NCI-H146 treated with DMSO at 0.1 percent for 48 hours (cell line): Measurements from ENCODE around the gene CNBD2.
A peak's percentile ranks its signal among the peaks of the same experiment; 100 is the strongest.
"Not testable (repeated sequence)": the region's sequence is repeated elsewhere in the genome, so short reads cannot be mapped to it uniquely, and the experiment has no call there.

ENCODE experiments used
- DNase-seq: peaks from one replicate; lab custom pipeline; 2025; ENCODE audit not compliant: unreplicated experiment; lab: John Stamatoyannopoulos, UW

Gene CNBD2

DNA sequence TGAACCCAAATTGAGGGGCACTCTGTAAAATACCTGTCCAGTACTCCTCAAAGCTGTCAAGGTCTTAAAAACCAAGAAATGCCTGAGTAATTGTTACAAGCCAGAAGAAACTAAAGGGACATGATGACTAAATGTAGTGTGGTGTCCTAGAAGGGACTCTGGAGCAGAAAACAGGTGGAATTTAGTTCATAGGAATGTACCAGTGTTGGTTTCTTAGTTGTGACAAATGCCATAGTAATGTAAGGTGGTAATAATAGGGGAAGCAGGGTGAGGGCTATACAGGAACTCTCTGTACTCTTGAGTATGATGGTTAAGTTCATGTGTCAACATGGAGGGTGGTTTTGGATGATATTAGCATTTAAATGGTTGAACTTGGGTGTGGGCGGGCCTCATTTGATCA is 92.3 kb downstream of the CNBD2 start:
- DNase-seq = no peak

DNA sequence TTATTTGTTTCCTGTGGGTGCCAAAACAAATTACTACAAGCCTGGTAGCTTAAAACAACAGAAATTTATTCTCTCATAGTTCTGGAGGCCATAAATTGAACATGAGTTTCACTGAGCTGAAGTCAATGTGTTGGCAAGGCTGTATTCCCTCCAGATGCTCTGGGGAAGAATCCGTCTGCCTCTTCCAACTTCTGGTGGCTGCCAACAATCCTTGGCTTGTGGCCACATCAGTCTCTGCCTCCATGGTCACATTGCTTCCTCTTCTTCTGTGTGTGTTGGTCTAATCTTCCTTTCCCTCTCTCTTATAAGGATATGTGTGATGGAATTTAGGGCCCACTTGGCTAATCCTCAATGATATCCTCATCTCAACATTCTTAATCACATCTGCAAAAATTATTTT is 93.4 kb downstream of the CNBD2 start:
- no peak for DNase-seq

DNA sequence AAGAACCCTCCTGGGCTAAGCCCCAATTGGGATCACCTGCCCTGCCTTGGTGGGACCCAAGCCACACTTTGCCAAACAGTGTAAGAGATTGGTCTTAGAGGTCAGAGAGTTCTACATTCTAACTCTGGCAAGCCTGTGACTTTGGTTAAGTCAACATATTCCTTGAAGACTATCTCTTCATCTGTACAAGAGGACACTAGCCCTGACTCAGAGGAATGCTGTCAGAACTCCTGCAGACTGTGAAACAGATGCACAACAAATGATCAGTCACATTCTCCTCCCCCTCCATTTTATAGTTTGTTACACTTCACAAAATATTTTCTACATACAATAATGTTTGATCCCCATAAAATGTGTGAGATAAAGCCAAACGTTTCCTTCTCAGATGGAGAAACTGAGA is 94.4 kb downstream of the CNBD2 start:
- no peak for DNase-seq

DNA sequence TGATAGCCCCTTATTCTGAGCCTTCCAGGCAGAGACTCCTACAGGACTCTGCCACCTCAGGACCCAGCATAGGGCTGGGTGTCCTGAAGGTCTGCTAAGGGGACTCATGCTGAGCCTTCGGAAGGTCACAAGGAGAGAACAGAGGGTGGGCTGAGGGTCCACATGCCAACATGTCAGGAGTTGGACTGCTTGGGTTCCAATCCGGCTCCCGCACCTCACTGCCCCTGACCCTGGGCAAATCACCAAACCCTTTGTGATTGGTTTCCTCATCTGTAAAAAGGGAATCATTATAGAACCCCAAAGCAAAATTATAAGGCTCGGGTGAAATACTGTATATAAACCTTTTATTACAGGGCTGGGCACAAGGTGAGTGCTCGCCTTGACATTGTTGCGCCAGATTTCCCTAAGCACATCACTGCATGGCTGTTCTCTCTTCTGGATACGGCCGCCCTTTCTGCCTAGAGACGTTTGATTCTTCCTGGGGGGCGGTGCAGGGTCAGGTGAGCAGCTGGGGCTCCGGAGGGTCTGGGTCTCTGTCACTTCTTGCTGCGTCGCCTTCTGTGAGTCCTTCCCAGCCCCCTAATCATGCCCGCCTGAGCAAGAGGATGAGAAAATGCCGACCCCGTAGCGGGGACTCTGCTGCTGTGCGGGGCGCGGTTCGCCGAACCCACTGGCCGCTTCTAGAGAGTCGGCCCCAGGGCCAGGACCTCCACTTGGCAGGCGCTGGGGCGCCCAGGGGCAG is 95.7 kb downstream of the CNBD2 start:
- peak; percentile 80 for DNase-seq

DNA sequence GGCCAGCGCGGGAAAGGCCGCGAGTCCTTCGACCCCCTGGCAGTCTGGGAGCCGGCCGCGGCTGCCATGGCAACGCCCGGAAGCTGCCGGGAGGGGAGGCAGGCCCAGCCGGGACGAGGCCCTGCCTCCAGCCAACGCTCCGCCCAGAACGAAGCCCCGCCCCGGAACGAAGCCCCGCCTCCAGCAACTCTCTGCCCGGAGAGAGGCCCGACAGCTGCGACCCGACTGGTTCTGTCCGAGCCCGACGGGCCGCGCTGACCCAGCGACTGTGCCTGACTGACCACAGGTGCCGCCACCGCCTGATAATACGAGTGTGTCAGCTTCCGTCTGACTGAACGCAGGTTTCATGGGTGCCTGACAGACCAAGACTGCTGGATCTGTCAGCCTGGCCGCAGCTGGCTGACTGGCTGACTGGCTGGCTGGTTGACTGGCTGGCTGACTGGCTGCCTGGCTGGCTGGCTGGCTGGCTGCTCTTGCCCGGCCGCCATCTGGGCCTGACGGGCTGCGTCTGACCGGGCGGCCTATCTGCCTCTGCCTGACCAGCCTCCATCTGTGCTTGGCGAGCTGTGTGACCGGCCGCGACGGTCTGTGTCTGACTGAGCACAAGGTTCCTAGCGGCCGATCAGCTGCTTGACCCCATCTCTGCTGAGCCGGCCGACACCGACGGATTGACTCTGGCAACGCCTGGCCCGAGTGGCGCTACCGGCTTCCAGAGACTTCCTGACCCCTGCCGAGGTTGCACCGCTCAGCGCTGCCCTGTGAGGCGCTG is 96.5 kb downstream of the CNBD2 start:
- DNase-seq = peak; percentile 88

DNA sequence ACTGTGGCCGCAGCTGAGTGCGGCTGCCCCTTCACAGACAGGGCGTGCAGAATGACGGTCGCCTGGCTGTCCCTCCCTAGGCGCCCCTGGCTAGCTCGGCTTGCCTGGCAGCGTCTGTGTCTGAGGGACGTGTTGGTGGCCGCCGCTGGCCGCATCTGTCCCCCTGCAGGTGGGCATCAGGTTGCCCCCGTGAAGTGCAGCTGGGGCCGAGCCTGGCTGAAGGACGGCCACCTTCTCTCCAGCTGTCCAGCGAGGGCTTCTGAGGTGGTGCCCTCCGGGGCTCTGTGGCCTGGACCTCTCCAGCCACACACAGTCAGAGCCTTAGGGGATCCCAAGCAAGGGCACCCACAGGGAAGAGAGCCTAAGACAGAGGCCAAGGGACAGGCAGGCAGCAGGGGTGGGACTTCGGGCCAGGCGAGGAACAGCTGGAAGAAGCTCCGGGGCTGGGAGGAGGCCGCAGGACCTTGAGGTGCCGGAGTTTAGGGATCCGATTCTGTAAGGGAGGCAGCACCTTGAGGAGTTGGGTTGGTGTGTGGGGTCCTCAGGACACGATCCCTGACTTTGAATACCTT is 97.1 kb downstream of the CNBD2 start:
- no peak for DNase-seq

DNA sequence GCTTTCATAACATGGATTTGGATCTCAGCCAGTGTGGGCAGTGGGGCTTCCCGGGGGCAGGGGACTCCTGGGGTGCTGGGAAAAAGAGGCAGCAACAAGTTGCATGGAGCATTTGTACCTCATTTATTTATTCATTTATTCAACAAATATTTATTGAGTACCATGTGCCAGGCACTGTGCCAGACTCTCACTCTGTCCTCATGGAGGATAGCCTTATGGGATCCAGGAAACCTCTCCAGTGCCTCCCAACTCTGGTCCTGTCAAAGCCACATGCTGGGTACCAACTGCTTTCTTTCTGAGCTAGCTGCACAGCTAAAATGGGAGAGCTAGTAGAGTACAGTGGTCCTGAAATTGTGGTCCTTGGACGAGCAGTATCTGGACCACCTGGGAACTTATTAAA is 98.4 kb downstream of the CNBD2 start:
- no peak for DNase-seq

DNA sequence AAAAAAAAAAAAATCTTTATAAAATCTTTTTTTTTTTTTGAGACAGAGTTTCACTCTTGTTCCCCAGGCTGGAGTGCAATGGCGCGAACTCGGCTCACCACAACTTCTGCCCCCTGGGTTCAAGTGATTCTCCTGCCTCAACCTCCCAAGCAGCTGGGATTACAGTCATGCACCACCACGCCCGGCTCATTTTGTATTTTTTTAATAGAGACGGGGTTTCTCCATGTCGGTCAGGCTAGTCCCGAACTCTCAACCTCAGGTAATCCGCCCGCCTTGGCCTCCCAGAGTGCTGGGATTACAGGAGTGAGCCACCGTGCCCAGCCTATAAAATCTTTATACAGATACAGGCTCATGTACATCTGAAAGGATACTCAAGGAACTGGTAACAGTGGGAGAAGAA is 100.1 kb downstream of the CNBD2 start:
- not testable (repeated sequence) for DNase-seq

DNA sequence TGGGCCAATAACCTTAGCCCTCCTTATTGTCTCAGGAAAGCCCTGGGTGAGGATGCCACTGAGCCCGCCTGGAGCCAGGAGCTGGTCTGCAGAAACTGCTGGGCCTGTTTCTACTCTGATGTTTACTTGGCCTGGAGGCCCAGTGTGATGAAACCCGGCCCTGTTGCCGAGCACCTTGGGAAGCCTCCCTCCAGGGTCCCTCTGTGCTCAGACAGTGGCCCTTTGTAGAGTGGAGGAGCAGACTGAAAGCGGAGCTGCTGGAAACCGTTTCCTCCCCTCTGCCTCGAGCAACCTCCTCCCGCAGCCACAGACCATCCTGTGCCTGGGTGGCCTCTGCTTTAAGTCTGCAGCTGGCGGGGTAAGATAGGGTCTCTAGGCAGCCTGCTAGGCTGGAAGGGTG is 102.1 kb downstream of the CNBD2 start:
- DNase-seq = no peak

DNA sequence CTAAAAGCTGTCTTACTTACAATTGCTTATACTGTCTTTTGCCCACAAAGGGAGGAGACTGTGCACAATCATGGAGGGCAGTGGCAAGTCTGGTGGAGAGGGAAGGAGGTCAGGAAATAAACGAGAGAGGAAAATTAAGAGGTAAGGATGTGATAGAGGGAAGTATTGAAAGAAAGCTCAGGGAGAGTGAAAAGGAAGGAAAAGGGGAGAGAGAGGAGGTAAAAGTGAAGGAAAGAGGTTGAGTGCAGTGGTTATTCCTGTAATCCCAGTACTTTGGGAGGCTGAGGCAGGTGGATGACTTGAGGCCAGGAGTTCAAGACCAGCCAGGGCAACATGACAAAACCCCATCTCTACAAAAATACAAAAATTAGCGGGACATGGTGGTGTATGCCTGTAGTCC is 103.5 kb downstream of the CNBD2 start:
- no peak for DNase-seq

DNA sequence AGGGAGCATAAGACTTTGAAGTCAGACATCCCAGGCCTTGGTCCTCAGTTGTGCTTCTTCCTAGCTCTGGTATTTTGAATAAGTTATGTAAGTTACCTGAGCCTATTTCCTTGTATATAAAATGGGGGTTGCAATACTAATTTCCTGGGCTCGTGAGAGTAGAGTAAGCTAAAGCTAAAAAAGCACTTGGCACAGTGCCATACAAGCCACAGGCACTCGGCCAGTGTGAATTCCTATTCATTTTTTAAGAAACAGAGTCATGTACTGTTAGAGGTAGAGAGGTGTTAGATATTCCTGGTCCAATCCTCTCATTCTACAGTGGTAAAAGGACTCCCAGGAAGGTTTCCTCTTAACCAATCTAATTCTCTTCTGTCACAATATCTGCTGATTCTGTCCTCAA is 106.6 kb downstream of the CNBD2 start:
- DNase-seq = no peak

DNA sequence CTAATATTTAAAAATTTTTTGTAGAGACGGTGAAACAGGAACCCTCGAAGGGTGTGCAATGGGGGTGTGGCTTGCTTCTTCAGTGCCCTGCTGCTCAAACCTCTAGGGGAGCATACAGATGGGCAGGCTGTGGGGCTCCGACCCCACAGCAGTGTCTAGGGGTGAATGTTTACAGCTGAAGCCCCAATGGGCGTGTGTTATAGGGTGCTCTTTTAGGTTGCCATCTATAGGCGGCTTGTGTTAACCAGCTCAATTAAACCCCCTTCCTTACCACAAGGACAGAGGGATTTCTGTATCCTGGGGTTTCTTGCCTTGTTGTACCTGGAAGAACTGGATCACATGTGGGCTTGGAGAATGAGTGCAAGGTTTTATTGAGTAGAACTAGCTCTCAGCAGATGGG is 109.4 kb downstream of the CNBD2 start:
- not testable (repeated sequence) for DNase-seq

DNA sequence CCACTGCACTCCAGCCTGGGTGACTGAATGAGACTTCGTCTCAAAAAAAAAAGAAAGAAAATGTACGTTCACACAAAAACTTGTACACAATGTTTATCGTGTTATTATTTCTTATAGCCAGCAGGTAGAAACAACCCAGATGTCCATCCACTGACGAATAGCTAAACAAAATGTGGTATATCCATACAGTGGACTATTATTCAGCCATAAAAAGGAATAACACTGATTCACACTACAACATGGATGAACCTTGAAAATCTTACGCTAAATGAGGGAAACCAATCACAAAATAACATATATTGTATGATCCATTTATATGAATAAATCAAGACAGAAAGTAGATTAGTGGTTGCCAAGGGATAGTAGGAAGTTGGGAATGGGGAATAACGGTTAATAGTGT is 111.1 kb downstream of the CNBD2 start:
- DNase-seq = no peak

DNA sequence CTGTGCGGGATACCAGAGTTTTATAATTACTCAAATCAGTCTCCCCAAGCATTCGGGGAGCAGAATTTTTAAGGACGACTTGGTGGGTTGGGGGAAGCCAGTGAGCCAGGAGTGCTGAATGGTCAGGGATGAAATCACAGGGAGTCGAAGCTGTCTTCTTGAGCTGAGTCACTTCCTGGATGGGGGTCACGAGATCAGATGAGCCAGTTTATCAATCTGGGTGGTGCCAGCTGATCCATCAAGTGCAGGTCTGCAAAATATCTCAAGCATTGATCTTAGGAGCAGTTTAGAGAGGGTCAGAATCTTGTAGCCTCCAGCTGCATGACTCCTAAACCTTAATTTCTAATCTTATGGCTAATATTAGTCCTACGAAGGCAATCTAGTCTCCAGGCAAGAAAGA is 111.6 kb downstream of the CNBD2 start:
- DNase-seq = not testable (repeated sequence)
